NAMALWA (cell line): Measurements from ENCODE around the gene SLF2.
A peak's percentile ranks its signal among the peaks of the same experiment; 100 is the strongest.
"Not testable (repeated sequence)": the region's sequence is repeated elsewhere in the genome, so short reads cannot be mapped to it uniquely, and the experiment has no call there.

ENCODE experiments used
- DNase-seq: peaks from one replicate; pipeline ENCODE4 v3.0.0-alpha.2; 2015; ENCODE audit warnings: low spot score

Gene SLF2

GRCh38 chr10:100879741-100880360 lies 32.9 kb upstream of the SLF2 start:
- DNase-seq = no peak

GRCh38 chr10:100881556-100882213 lies 31.1 kb upstream of the SLF2 start:
- DNase-seq = no peak

- no peak for DNase-seq
Measured at GRCh38 chr10:100882252-100882651, 30.5 kb upstream of the SLF2 start.

GRCh38 chr10:100882671-100883311 lies 30.0 kb upstream of the SLF2 start:
- no peak for DNase-seq

- DNase-seq = no peak
Measured at GRCh38 chr10:100883312-100883821, 29.4 kb upstream of the SLF2 start.

- DNase-seq = not testable (repeated sequence)
Measured at GRCh38 chr10:100885611-100886010, 27.2 kb upstream of the SLF2 start.

- no peak for DNase-seq
Measured at GRCh38 chr10:100886091-100886490, 26.7 kb upstream of the SLF2 start.

GRCh38 chr10:100886521-100886920 lies 26.2 kb upstream of the SLF2 start:
- DNase-seq = no peak

- DNase-seq = no peak
Measured at GRCh38 chr10:100886963-100887362, 25.8 kb upstream of the SLF2 start.

- no peak for DNase-seq
Measured at GRCh38 chr10:100887761-100888296, 24.9 kb upstream of the SLF2 start.

GRCh38 chr10:100888957-100889356 lies 23.8 kb upstream of the SLF2 start:
- DNase-seq = peak; percentile 47

- DNase-seq = no peak
Measured at GRCh38 chr10:100889546-100889945, 23.2 kb upstream of the SLF2 start.

GRCh38 chr10:100890141-100890672 lies 22.6 kb upstream of the SLF2 start:
- DNase-seq = no peak

- no peak for DNase-seq
Measured at GRCh38 chr10:100890673-100891317, 22.0 kb upstream of the SLF2 start.

- no peak for DNase-seq
Measured at GRCh38 chr10:100894033-100894432, 18.7 kb upstream of the SLF2 start.

GRCh38 chr10:100894589-100895294 lies 18.0 kb upstream of the SLF2 start:
- DNase-seq = peak; percentile 76

- peak; percentile 64 for DNase-seq
Measured at GRCh38 chr10:100895346-100895745, 17.4 kb upstream of the SLF2 start.

GRCh38 chr10:100895896-100896295 lies 16.9 kb upstream of the SLF2 start:
- DNase-seq = no peak

GRCh38 chr10:100896876-100897461 lies 15.8 kb upstream of the SLF2 start:
- DNase-seq = no peak

GRCh38 chr10:100897976-100898375 lies 14.8 kb upstream of the SLF2 start:
- DNase-seq = no peak

GRCh38 chr10:100899171-100899570 lies 13.6 kb upstream of the SLF2 start:
- no peak for DNase-seq
